HG03025 (cell line): ENCODE data around the gene TMEM87B.
"Not testable (repeated sequence)": the region's sequence is repeated elsewhere in the genome, so short reads cannot be mapped to it uniquely, and the experiment has no call there.

Experiments
- ATAC-seq: cut with Tn5 transposase; IDR thresholded peaks from one replicate; pipeline ENCODE4 v1.9.1; 2021; ENCODE audit warnings: mild to moderate bottlenecking, moderate library complexity; ENCODE audit not compliant: unreplicated experiment, low FRiP score

Gene TMEM87B

DNA sequence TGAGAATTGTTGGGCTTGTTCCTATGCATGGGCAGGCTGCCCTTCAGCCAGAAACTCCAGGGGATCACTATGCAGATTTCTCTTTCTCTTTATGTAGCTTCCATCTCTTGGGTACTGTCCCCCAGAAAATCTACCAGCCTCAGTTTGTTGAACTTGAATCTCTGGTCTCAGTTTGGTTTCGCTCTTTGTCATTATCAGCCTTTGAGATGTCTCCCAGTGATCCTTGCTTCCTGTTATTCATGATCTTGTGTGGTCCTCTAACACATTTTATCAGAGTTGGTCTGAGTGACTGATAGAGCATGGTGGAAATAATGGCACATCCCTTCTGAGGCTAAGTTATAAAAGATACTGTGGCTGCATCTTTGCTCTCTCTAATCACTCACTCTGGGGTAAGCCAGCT lies 7.8 kb downstream of the TMEM87B start:
- ATAC-seq: no peak

DNA sequence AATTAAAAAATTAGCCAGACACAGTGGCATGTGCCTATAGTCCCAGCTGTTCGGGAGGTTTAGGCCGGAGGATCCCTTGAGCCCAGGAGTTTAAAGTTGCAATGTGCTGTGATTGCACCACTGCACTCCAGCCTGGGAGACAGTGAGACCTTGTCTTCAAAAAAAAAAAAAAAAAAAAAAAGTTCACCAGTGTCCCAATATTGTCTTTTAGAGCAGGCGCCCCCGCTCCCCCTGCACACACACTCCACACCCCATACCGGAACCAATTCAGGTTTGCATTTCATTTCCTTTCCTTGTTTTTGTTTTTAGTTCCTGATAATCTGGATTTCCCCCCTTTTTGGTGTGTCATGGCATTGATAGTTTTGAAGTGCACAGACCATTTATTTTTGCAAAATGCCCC lies 10.4 kb downstream of the TMEM87B start:
- no peak for ATAC-seq

DNA sequence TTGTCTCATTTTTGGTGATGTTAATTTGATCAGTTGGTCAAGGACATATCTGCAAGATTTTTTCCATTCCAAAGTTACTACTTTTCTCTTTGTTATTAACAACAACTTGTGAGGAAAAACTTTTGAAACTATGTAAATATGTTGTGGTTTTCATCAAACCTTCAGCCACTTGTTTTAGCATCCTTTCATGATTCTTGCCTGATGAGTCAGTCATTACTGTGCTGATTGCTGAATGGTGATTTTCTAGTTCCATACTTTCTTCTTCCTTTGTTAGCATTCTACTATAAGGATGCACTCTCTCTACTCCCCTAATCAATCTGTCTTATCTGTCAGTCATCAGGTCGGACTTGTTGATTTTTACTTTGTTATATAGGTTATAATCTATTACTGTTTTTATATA lies 10.9 kb downstream of the TMEM87B start:
- ATAC-seq: no peak

DNA sequence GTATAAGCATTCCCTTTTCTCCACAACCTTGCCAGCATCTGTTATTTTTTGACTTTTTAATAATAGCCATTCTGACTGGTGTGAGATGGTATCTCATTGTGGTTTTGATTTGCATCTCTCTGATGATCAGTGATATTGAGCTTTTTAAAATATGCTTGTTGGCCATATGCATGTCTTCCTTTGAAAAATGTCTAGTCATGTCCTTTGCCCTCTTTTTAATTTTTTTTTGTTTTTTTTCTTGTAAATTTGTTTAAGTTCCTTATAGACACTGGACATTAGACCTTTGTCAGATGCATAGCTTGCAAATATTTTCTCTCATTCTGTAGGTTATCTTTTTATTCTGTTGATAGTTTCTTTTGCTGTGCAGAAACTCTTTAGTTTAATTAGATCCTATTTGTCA lies 14.7 kb downstream of the TMEM87B start:
- ATAC-seq: not testable (repeated sequence)

DNA sequence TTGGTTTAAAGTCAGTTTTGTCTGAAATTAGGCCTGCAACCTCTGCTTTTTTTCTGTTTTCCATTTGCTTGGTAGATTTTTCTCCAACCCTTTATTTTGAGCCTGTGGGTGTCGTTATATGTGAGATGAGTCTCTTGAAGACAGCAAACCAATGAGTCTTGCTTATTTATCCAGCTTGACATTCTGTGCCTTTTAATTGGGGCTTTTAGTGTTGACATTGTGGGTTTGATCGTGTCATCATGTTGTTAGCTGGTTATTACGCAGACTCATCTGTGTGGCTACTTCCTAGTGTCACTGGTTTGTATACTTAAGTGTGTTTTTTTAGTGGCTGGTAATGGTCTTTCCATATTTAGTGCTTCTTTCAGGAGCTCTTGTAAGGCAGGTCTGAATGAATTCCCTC lies 18.8 kb downstream of the TMEM87B start:
- ATAC-seq: no peak

DNA sequence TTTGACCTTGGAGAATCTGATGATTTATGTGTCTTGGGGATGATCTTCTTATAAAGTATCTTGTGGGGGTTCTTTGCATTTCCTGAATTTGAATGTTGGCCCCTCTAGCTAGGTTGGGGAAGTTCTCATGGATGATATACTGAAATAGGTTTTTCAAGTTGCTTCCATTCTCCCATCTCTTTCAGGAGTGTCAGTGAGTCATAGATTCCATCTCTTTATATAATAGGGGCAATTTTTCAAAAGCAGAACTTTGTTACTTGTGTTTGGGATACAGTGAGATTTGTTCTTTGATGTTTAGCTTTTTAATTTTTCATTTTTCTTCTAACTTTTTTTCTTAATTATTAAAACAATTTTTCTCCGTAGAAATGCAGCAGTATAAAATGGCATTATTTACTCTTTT lies 19.4 kb downstream of the TMEM87B start:
- no peak for ATAC-seq

DNA sequence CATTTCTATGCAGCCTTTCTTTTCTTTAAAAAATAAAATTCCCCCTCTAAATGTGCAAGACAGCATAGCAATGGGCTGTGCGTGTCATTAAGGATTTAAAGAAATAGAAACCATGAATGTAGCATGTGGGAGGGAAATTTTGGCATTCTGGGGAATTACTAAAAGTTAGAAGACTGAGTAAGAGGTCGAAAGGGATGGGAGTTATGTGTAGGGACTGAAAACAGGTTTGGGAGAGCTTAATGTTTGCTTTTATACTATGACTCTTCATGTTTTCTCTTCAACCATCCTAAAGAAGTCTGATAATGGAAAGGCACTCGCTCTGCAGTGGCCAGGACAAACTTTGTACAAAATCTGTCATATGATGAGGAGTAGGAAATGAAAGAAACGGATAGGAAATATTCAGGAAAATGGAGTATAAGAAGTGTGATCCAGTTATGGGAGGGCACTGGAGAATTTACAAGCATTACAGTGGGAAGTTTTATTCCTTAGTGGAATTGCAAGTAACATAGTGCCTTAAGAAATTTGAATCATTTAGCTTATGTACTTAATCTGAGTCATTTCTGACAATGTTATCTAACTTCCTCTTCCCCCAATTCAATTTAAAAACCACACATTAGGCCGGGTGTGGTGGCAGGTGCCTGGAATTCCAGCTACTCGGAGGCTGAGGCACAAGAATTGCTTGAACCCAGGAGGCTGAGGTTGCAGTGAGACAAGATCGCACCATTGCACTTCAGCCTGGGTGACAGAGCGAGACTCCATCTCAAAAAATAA lies 20.6 kb downstream of the TMEM87B start:
- no peak for ATAC-seq

DNA sequence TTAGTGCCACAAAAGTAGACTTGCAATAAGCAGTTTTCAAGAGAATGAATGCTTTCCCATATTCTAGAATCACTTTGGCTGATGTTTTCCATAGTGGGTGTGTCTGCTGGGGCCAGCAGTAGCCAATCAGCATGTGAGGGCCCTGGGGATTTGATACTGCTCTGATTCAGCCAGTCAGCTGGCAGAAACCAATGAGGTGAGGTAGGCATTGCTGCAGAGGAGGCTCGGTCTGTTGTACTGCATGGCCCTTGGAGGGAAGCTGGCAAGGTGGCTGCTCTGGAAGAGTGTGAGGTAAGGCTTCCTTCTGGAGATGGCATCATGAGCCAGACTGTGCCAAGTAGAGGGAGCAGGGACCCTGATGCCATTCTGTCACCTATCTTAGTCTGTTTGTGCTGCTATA lies 22.7 kb downstream of the TMEM87B start:
- no peak for ATAC-seq

DNA sequence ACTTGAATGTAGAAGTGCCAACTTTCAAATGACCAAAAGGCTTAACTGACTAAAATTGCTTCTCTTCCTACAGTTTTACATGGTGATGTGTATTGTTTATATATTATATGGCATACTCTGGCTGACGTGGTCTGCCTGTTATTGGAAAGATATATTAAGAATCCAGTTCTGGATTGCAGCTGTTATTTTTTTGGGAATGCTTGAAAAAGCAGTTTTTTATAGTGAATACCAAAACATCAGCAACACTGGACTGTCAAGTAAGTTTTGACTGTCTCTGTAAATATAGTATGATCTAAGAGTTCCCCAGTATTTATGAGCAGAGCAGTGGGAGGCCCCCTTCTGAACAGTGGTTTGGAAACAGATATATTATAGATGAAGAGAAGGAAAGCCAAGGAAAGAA lies 26.2 kb downstream of the TMEM87B start:
- no peak for ATAC-seq

DNA sequence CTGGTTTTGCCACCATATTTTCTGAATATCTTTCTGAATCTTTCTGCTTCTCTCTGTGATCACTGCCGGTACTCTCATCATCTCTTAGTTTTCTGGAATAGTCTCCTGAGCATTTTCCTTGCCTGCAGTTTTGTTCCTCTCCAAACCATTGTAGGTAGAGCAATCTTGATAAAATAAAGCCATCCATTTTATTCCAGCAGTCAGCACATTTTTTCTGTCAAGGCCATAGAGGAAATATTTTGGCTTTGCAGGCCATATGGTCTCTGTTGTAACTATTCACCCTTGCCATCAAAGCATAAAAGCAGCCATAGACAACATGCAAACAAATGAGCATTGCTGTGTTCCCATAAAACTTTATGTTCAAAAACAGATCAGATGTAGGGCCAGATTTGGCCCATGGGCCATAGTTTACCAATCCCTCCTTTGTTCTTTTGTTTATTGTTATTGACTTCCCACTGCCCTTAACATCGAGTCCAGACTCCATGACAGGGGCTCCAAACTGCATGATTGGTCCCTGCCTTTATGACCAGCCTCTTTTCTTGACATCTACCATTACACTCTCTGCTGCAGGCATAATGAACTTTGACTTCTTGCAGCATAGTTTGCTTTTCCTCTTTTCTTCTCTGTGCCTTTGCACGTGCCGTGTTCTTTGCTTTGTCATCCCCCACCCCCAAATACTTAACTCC lies 29.8 kb downstream of the TMEM87B start:
- no peak for ATAC-seq

DNA sequence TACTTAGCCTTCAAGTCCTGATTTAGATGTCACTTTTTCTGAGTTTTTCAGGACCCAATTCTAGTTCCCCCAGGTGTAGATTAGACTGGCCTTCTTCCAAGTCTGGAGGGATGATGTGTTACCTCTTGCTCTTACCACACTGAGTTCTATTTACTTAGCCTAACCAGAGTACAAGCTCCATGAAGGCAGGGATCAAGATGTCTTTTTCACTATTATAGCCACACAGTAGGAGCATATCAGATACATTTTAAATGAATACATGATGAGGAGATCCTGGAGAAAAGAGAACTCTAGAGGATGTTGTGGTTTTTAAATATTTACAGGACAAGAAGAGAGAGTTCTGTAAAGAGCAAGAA lies 30.3 kb downstream of the TMEM87B start:
- no peak for ATAC-seq

DNA sequence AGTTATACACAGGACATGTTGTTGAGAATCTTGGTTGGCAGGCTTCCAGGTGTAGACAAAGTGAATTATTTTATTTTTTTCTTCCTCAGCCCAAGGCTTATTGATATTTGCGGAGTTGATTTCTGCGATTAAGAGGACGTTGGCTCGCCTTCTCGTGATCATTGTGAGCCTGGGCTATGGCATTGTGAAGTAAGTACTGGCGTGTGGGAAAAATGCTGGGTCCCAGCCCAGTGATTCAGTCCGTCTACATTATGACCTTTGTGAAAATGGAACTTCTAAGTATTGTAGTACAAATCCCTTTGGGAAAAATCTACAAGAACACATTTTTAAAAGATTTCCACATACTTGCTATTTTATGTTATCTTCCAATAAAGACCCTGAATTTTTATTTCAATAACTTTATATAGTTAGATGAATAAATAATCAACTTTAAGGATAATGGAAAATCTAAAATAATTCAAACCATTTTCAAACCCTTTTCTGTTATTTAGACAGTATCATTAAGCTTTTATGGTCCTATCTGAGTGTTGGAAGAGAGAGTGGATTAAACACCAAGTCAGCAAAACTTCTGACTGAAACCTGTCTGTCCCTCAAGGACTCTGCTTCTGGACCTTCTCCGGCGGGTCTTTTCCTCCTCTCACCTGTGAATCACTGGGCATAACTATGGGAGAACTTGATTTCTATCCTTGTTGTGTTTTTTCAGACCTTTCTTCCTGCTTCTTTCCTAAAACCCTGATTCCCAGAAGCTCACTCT lies 31.0 kb downstream of the TMEM87B start:
- no peak for ATAC-seq

DNA sequence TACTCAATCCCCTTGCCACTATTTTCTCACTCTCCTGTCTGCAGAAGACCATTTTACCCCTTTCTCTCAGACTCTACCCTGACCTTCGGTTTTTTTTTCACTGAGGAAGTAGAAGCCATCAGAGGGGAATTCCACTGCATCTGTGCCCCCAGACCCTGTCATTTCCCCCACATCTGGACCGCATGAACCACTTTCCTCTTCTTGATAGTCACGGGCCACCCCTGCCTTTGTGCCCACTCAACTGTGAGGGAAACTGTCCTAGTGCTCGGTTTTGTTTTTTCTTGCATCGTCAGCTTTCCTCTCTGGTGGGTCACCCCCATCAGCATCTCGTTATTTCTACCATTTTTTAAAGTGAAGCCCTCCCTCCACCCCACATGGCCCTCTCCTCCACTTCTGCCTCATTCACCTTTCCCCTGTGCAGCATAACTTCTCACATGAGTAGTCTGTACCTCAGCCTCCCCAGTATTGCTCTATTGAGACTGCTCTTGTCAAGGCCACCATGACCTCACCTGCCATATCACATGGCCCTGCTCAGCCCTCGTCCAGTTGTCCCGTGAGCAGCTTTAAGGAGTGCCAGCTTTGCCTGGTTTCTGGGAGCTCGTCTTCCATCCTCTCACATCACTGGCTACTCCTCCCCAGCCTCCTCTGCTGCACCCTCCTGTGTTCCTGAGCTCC lies 32.4 kb downstream of the TMEM87B start:
- ATAC-seq: no peak

DNA sequence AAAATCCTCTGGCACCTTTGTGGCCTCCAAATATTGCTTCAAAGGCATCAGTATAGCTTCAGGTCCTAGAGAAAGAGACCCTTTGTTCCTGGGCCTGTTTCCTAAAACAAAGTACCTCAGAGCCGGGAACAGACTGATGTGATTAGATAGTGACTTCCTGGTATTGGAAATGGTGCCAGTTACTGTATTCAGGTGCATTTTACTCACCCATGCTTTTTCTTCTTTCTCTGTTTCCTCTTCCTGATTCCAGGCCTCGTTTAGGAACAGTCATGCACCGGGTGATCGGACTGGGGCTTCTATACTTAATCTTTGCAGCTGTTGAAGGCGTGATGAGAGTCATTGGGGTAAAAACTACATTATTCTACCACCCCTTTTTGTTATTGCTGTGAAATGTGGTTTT lies 34.3 kb downstream of the TMEM87B start:
- ATAC-seq: no peak

DNA sequence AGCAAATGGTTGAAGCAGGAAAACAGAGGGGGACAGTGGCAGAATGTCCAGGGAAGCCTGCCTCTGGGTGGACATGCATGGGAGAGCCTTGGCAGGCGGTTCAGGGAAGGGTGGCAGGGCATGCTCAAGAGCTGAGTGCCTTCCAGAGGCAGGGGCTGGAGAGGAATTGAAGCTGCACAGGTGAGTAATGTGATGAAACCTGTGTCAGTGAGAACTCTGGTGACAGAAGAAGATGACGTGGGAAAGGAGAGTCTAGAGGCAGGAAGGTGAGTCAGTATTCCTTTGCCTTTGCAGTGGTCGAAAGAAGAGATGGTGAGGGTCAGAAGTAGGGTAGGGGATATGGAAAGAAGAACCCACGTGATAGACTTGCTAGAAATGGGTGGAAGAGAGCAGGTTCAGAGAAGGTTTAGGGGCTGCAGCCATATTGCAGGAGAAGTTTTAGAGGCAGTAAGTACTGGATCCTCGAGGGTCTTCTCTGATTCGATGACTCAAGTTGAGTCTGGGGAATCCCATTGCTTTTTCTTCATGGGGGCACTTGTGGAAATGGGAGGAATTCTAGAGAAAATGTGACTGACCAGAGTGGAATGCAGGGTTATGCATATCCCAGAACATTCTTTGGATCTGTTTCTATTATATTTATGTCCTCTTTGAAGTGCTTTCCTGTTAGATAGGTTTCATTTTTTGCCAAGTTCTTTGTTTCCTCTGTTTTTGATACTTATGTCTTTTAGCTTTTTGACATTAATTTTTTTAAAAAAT lies 37.4 kb downstream of the TMEM87B start:
- ATAC-seq: no peak

DNA sequence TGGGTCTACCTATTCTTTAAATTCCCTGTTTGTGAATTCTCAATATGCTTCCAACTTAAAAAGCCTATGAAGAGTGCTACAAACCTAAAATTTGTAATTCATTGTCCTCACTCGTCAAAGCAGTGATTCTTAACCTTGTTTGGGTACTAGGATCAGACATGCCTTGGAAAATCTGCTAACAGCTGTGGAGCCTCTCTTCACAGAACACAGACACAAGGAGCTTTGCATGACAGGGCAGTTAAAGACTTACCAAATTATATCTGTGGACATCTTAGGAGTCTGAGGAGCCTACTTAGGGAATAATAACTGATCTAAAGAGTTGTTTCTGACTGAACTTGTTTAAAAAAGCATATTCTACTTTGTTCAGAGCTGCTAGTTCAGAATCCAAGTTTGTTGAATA lies 38.1 kb downstream of the TMEM87B start:
- ATAC-seq: no peak

DNA sequence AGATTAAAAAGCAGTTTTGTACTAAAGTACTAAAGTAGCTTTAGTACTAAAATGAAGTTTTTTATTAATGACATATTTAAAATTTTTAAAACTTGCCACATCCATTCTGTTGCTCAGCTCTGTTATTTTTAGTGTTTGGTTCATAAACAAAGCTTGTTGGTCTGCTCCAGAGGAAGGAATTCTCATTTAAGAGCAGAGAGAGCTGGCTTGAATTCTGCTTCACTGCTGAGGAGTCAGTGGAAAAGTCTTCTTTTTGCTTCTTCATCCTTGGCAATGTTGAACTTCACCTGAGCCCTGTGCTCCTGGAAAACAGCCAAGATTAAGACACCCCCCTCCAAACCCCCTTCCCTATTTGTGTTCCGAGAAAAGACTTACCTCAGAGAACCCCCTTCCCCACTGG lies 40.6 kb downstream of the TMEM87B start:
- no peak for ATAC-seq

DNA sequence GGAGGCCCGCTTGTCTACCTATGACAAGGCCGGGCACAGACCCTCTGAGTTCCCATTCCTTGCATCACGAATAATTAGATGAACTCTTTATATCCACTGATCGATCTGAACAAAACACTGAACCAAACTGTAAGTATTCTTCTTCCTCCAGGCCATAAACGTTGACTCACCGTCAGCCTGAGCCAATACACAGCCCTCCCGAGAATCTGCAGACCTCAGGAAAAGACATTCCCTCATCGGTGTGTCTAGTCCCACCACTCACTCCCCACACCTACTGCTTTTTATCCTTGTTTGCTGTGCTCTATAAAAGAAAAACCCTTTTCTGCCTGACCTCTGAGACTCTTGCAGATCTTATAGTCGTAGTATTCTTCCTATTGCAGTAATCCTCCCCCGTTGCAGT lies 41.0 kb downstream of the TMEM87B start:
- no peak for ATAC-seq

DNA sequence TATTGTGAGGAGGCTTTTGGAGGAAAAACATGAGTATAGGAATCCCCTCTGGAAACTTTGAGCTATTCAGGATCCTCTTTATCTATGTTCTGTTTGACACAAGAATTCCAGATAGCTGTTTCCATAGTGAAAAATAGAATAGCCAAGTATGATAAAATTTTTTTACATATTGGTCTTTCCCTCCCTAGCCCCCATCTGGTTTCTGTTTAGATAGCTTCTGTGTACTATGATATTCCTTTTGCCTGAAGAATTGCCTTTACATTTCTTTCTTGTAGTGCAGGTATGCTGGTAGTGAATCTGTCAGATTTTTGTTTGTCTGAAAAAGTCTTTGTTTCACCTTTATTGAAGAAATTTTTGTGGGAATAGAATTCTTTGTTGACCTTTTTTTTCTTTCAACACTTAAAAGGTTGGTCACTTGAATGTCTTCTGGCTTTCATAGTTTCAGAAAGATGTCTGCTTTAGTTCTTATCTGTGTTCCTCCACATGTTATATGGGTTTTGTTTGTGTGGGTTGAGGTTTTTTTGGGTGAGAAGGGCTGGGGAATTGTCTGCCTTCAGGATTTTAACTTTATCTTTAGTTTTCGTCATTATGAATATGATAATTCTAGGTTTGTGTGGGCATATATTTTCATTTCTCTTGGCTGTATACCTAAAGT lies 53.2 kb downstream of the TMEM87B start:
- ATAC-seq: no peak

DNA sequence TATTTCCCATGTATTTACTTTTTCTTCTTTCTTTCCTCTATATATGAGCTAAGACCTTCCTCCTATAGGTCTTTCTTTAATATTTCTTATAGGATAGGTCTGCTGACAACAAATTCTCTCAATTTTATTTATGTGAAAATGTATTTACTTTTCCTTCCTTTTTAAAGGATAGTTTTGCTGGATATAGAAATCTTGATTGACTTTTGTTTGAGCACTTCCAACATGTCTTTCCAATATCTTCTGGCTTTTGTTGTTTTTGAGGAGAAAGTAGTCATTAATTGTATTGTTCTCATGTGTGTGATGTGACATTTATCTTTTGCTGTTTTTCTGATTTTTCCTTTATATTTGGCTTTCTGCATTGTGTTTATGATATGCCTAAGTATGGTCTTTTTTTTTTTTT lies 54.2 kb downstream of the TMEM87B start:
- no peak for ATAC-seq
